A673 (cell line): ENCODE data around the gene RHBDD2. TPM values are rescaled to one million over a fixed set of nuclear protein-coding genes. Genes with fewer than 3 reads are reported as not detected.

Experiments
- BruUV-seq: library from RNA; stranded (reverse); fragments of 400-500 nt; replicated peaks from 2 replicates; lab custom pipeline; 2021; lab: Mats Ljungman, UMichigan
- CTCF ChIA-PET: fragments of 300-600 bp; sonication (Branson Sonifier 250); formaldehyde crosslinking; loops from one replicate; lab custom pipeline; 2022; ENCODE audit warnings: antibody characterized with exemption; lab: Charles Lee
- POLR2A ChIA-PET: fragments of 300-600 bp; sonication (Branson Sonifier 250); formaldehyde crosslinking; loops from one replicate; lab custom pipeline; 2022; ENCODE audit warnings: antibody characterized with exemption; ENCODE audit not compliant: low non-redundant PET; lab: Charles Lee
- DNase-seq: peaks from one replicate; pipeline ENCODE4 v3.0.0-alpha.2; 2015; ENCODE audit warnings: low spot score
- H3K27ac ChIP-seq: fragments of 200-600 bp; sonication (generic); 2 replicates; pipeline ENCODE4 v1.5.1; 2016; ENCODE audit warnings: mixed run types, low read depth, mild to moderate bottlenecking, mixed read lengths, antibody characterized with exemption, low read length; ENCODE audit not compliant: poor library complexity, severe bottlenecking
- H3K27me3 ChIP-seq: fragments of 200-600 bp; sonication (generic); replicated peaks from 2 replicates; pipeline ENCODE4 v1.6.1; 2017; ENCODE audit warnings: mixed run types, low read depth, mild to moderate bottlenecking, mixed read lengths, antibody characterized with exemption, low read length; ENCODE audit not compliant: insufficient read depth, poor library complexity
- H3K36me3 ChIP-seq: fragments of 200-600 bp; sonication (generic); 2 replicates; pipeline ENCODE4 v1.6.1; 2016; ENCODE audit warnings: mixed run types, mild to moderate bottlenecking, mixed read lengths, antibody characterized with exemption, low read length; ENCODE audit not compliant: insufficient read depth, poor library complexity, severe bottlenecking
- H3K4me1 ChIP-seq: fragments of 200-600 bp; sonication (generic); 2 replicates; pipeline ENCODE4 v1.6.1; 2017; ENCODE audit warnings: mixed run types, mild to moderate bottlenecking, mixed read lengths, antibody characterized with exemption, low read length; ENCODE audit not compliant: insufficient read depth, poor library complexity, severe bottlenecking
- H3K4me3 ChIP-seq: fragments of 200-600 bp; sonication (generic); 2 replicates; pipeline ENCODE4 v1.5.1; 2016; ENCODE audit warnings: low read depth, mixed run types, mild to moderate bottlenecking, mixed read lengths, low read length; ENCODE audit not compliant: poor library complexity, severe bottlenecking
- H3K9me3 ChIP-seq: fragments of 200-600 bp; sonication (generic); 2 replicates; pipeline ENCODE4 v1.6.1; 2016; ENCODE audit warnings: mixed run types, low read depth, mild to moderate bottlenecking, mixed read lengths, antibody characterized with exemption, low read length; ENCODE audit not compliant: poor library complexity, severe bottlenecking
- CTCF ChIP-seq: fragments of 300-800, 200-600 bp; sonication (generic); conservative IDR thresholded peaks from 2 replicates; pipeline ENCODE4 v1.5.1; 2017; ENCODE audit warnings: low read depth, mild to moderate bottlenecking, antibody characterized with exemption, low read length, moderate library complexity, mixed read lengths
- EZH2 ChIP-seq: fragments of 200-600 bp; sonication (generic); IDR thresholded peaks from 2 replicates; pipeline ENCODE4 v1.6.1; 2017; ENCODE audit warnings: borderline replicate concordance, low read depth, mild to moderate bottlenecking, mixed read lengths, antibody characterized with exemption, low read length; ENCODE audit not compliant: poor library complexity, severe bottlenecking
- intact Hi-C: fragments of 100-400 bp; cut with micrococcal nuclease; formaldehyde crosslinking; loops from one replicate; pipeline ENCODE4 v1.10.0; 2022; ENCODE audit not compliant: unreplicated experiment
- total RNA-seq: library from RNA; stranded (reverse); gene quantifications from 2 replicates; pipeline ENCODE4 v1.2.3, GENCODE V29; 2021

Gene RHBDD2
- total RNA-seq, 1 experiment from 2014 or later, result 86.5 TPM

DNA sequence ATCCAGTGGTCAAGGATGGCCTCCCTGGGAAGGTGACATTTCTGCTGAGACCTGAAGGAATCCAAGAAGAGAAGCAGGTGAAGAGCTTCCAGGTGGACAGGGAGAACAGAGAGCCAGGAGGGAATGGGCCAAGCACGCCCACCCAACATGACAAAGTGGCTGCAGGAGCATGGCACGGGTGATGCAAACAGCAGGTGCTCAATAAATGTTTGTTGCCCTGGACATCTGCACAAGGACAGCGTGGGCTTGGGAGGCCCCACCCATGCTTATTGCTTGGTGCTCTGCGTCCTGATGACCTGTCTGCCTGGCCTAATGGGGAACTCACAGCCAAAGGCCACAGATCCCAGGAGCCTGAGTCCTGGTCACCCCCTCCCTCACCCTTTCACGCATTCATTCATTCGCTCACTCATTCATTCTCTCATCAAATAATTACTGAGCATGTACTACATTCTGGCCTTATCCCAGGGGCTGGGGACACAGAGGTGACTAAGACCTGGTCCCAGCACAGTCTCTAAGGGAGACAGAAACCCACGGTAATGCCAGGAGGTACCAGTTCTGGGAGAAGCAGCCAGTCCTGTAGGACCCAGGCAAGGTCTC is 13.1 kb downstream of the RHBDD2 start:
- Histone ChIP-seq H3K27me3 (no peaks in the 10 kb centered on the region), H3K4me1 (no peaks in the 10 kb centered on the region), H3K36me3 (peaks cover 8% of the 10 kb centered on the region), H3K4me3 (no peak overlapping the region), H3K27ac (no peak overlapping the region), H3K9me3 (no peaks in the 10 kb centered on the region)
- POLR2A ChIA-PET, result no interaction called here
- TF ChIP-seq EZH2, result no peak
- no peak for TF ChIP-seq CTCF
- DNase-seq, result no peak
- CTCF ChIA-PET, result interaction anchor here (0.7 kb wide), 1 partner anchor 1255 kb away, joined by 6 read pairs; no protein-coding TSS in a partner anchor
- no TSS peak for BruUV-seq
- intact Hi-C loops, result no loop called here

- intact Hi-C loops, result no loop called here
- no peaks in the 10 kb centered on the region for H3K4me1 ChIP-seq
- H3K36me3 ChIP-seq, result peaks cover 5% of the 10 kb centered on the region
- no peak for DNase-seq
- no peak overlapping the region for H3K4me3 ChIP-seq
- ChIA-PET CTCF (no interaction called here), POLR2A (no interaction called here)
- no peaks in the 10 kb centered on the region for H3K27me3 ChIP-seq
- H3K27ac ChIP-seq, result no peak overlapping the region
- H3K9me3 ChIP-seq, result no peaks in the 10 kb centered on the region
- no TSS peak for BruUV-seq
- TF ChIP-seq CTCF (no peak), EZH2 (no peak)
Observed at GRCh38 chr7:75892634-75893272, 13.9 kb downstream of the RHBDD2 start.

DNA sequence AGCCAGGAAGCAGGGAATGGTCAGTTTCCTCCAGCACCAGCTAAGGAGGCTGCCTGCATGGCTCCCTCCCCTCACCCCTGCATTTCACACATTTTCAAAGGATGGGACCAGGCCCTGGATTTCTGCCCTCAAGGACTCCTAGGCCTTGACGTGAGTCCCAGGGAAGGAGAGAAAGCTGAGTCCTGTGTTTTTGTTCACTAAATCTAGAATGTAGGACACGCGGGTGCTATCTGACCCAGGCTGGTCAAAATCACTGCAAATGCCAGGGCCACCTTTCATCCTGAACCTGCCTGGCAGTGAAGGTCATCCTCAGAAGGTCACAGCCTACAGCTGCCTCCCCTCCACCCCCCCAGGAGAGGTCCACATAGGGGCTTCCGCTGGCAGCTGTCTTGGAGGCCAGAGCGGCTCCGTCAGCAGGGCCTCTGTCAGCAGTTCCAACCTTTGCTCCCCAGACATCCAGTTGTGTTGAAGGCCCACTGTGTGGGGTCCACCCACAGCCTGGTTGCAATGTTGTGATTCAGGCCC is 18.0 kb downstream of the RHBDD2 start:
- Histone ChIP-seq H3K9me3 (no peaks in the 10 kb centered on the region), H3K27me3 (no peaks in the 10 kb centered on the region), H3K4me3 (no peak overlapping the region), H3K27ac (no peak overlapping the region), H3K36me3 (no peaks in the 10 kb centered on the region), H3K4me1 (no peaks in the 10 kb centered on the region)
- ChIA-PET CTCF (no interaction called here), POLR2A (no interaction called here)
- no TSS peak for BruUV-seq
- intact Hi-C loops, result no loop called here
- no peak for DNase-seq
- no peak for TF ChIP-seq EZH2
